Endodermal cell (in vitro differentiated cells): ENCODE data around the gene SYNC. TPM values are rescaled to one million over a fixed set of nuclear protein-coding genes. Genes with fewer than 3 reads are reported as not detected.
A peak's percentile ranks its signal among the peaks of the same experiment; 100 is the strongest.

ENCODE experiments used
- DNase-seq: peaks from one replicate; pipeline ENCODE4 v3.0.0-alpha.2; 2017
- H3K27ac ChIP-seq: 2 replicates; pipeline ENCODE4 v1.5.1; 2013; ENCODE audit warnings: mild to moderate bottlenecking, low read depth, low read length, moderate library complexity
- H3K27me3 ChIP-seq: 2 replicates; pipeline ENCODE4 v1.6.1; 2013; ENCODE audit warnings: mild to moderate bottlenecking, low read length, moderate library complexity; ENCODE audit not compliant: insufficient read depth, control insufficient read depth, poor library complexity, severe bottlenecking
- H3K36me3 ChIP-seq: 2 replicates; pipeline ENCODE4 v1.7.0; 2013; ENCODE audit warnings: mild to moderate bottlenecking, low read length, moderate library complexity; ENCODE audit not compliant: control insufficient read depth, insufficient read depth
- H3K4me1 ChIP-seq: one replicate; pipeline ENCODE4 v1.7.0; 2013; ENCODE audit warnings: low read length; ENCODE audit not compliant: control insufficient read depth, insufficient read depth
- H3K4me3 ChIP-seq: 2 replicates; pipeline ENCODE4 v1.5.1; 2013; ENCODE audit warnings: mild to moderate bottlenecking, low read length, moderate library complexity
- H3K9ac ChIP-seq: 2 replicates; pipeline ENCODE4 v1.6.1; 2013; ENCODE audit warnings: mild to moderate bottlenecking, low read length, moderate library complexity; ENCODE audit not compliant: poor library complexity, severe bottlenecking; ENCODE audit errors: extremely low read depth
- H3K9me3 ChIP-seq: 2 replicates; pipeline ENCODE4 v1.6.1; 2013; ENCODE audit warnings: mild to moderate bottlenecking, low read length, moderate library complexity; ENCODE audit not compliant: control insufficient read depth
- H3K27ac Mint-ChIP-seq: 2 replicates; pipeline ENCODE4 v1.8.0; 2020; ENCODE audit warnings: mixed read lengths
- H3K27me3 Mint-ChIP-seq: 2 replicates; pipeline ENCODE4 v1.8.0; 2021; ENCODE audit warnings: mild to moderate bottlenecking, mixed read lengths; ENCODE audit not compliant: insufficient read depth
- H3K36me3 Mint-ChIP-seq: 2 replicates; pipeline ENCODE4 v1.8.0; 2020; ENCODE audit warnings: low read depth, mixed read lengths
- H3K4me1 Mint-ChIP-seq: 2 replicates; pipeline ENCODE4 v1.8.0; 2020; ENCODE audit warnings: mixed read lengths
- H3K4me3 Mint-ChIP-seq: 2 replicates; pipeline ENCODE4 v1.8.0; 2020; ENCODE audit warnings: mild to moderate bottlenecking, moderate library complexity, mixed read lengths
- H3K9me3 Mint-ChIP-seq: 2 replicates; pipeline ENCODE4 v1.8.0; 2020; ENCODE audit warnings: mild to moderate bottlenecking, mixed read lengths
- CTCF ChIP-seq: fragments of 200-600 bp; sonication (generic); conservative IDR thresholded peaks from 2 replicates; pipeline ENCODE4 v1.5.0; 2021; ENCODE audit warnings: antibody characterized with exemption, mild to moderate bottlenecking
- WGBS, 2 experiments: methylation state at CpG; one replicate each; pipeline versions ENCODE4 v1.1.5 to v1.1.7; 2013; ENCODE audit warnings: missing lambda C conversion rate in 2 of 2, mixed read lengths in 1 of 2; ENCODE audit not compliant: insufficient coverage in 1 of 2, insufficient read length in 1 of 2; 5-methylcytosine and 5-hydroxymethylcytosine counted together
- total RNA-seq, 2 donors: library from RNA; stranded (reverse); fragmentation: NEBNext Ultra II Directional in 1 of 2; extraction: Animal tissue kit (Norgen Biotek cat#: 25700) in 1 of 2; gene quantifications; 2 replicates in 1 of 2; 3 replicates in 1 of 2; pipeline ENCODE4 v1.2.1, GENCODE V29; 2021

Gene SYNC
- total RNA-seq, 2 donors from 2014 or later, result 0.18 TPM; not detected in 1

DNA sequence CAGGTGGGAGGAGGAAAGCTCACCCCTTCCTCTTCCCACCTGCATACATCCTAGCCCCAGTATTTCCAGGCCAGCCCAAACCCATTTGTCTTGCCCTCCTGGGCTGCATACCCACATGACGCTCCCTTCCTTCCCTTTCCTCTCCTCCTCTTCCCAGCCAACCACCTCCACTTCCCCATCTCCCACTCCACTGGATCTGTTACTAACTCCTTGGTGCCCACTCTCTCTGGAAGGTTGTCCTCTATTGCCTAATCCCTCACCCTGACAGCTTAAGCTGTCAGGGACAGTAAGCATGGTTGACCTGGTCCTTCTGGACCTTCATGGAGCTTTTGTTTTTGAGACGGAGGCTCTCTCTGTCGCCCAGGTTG, 23.0 kb upstream of the SYNC start:
- Mint-ChIP-seq H3K4me3 (no peak overlapping the region), H3K9me3 (no peaks in the 10 kb centered on the region), H3K4me1 (peaks cover 16% of the 10 kb centered on the region), H3K36me3 (no peaks in the 10 kb centered on the region), H3K27me3 (peaks cover 2% of the 10 kb centered on the region), H3K27ac (peak overlapping the region; percentile 94)
- Histone ChIP-seq H3K4me1 (peaks cover 9% of the 10 kb centered on the region), H3K9me3 (no peaks in the 10 kb centered on the region), H3K9ac (no peak overlapping the region), H3K4me3 (no peak overlapping the region), H3K27ac (no peak overlapping the region), H3K36me3 (no peaks in the 10 kb centered on the region), H3K27me3 (no peaks in the 10 kb centered on the region)
- no peak for DNase-seq
- no peak for TF ChIP-seq CTCF
- 87 to 96% methylated on average over 3 of the region's 3 CpGs for WGBS, 2 experiments

GRCh38 chr1:32724678-32725614, 22.4 kb upstream of the SYNC start:
- Mint-ChIP-seq H3K9me3 (no peaks in the 10 kb centered on the region), H3K27ac (peak overlapping the region; percentile 94), H3K4me3 (peak overlapping the region; percentile 12), H3K4me1 (peaks cover 16% of the 10 kb centered on the region), H3K27me3 (peaks cover 3% of the 10 kb centered on the region), H3K36me3 (no peaks in the 10 kb centered on the region)
- no peak for TF ChIP-seq CTCF
- H3K27me3 ChIP-seq, result no peaks in the 10 kb centered on the region
- H3K4me1 ChIP-seq, result peaks cover 9% of the 10 kb centered on the region
- H3K27ac ChIP-seq, result no peak overlapping the region
- no peaks in the 10 kb centered on the region for H3K36me3 ChIP-seq
- H3K9me3 ChIP-seq, result no peaks in the 10 kb centered on the region
- WGBS, 2 experiments, result 83 to 89% methylated on average over 8 to 14 of the region's 14 CpGs
- no peak overlapping the region for H3K9ac ChIP-seq
- H3K4me3 ChIP-seq, result no peak overlapping the region
- peak; percentile 90 for DNase-seq

GRCh38 chr1:32719681-32720275, 17.2 kb upstream of the SYNC start:
- TF ChIP-seq CTCF, result no peak
- no peaks in the 10 kb centered on the region for H3K9me3 ChIP-seq
- no peaks in the 10 kb centered on the region for H3K27me3 ChIP-seq
- no peak for DNase-seq
- peaks cover 4% of the 10 kb centered on the region for H3K4me1 ChIP-seq
- H3K9ac ChIP-seq, result no peak overlapping the region
- no peaks in the 10 kb centered on the region for H3K36me3 ChIP-seq
- Mint-ChIP-seq H3K4me3 (no peak overlapping the region), H3K36me3 (no peaks in the 10 kb centered on the region), H3K4me1 (peaks cover 17% of the 10 kb centered on the region), H3K9me3 (no peaks in the 10 kb centered on the region), H3K27ac (no peak overlapping the region), H3K27me3 (peaks cover 9% of the 10 kb centered on the region)
- 92 to 100% methylated on average over 2 to 4 of the region's 4 CpGs for WGBS, 2 experiments
- no peak overlapping the region for H3K27ac ChIP-seq
- H3K4me3 ChIP-seq, result no peak overlapping the region
